ENCODE measurements around the gene PLSCR5.

PLSCR5 gene

DNA sequence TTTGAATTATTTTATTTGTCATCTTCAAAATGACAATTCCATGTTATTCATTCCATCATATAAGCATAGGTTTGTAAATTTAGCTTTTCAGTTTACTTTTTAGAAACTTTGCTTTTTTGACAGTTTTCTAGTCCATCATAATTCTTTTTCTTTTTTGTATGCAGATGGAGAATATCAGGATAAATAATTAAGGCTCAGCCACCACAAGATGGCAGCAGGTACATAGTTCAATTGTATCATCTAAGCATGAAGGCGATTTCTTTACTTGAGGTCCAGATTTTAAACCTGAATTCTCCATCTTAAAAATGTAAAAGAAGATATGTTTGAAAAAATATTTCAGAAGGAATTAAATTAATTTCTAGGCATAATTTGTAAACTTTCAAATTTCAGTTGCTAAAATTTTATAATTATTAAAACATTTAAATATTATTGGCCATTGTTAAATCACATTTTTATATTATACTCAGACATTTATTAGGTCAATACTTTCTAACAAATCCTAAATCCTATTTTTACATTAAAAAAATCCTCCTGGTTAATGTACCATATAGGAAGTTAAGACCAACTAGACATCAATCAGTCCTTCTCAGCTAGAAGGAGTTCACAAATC is 15.1 kb downstream of the PLSCR5 start:
- Histone ChIP-seq H3K36me3 (ENCODE audit: insufficient read depth, low read length) (no peaks in the 10 kb centered on the region), H3K27ac (ENCODE audit: low read depth, low read length) (peak overlapping the region; percentile 18; the same call in 1 of the 2 replicates), H3K4me3 (ENCODE audit: low read depth, low read length) (peak overlapping the region; percentile 41; the same call in 1 of the 2 replicates), H3K79me2 (ENCODE audit: control insufficient read depth, insufficient read depth, low read length, unreplicated experiment) (no peaks in the 10 kb centered on the region), H3K4me1 (ENCODE audit: control insufficient read depth, insufficient read depth, low read length, unreplicated experiment) (peaks cover 10% of the 10 kb centered on the region), H3K27me3 (ENCODE audit: insufficient read depth, low read length) (no peaks in the 10 kb centered on the region), H2AFZ (ENCODE audit: low read length, unreplicated experiment) (peak overlapping the region; percentile 83)

DNA sequence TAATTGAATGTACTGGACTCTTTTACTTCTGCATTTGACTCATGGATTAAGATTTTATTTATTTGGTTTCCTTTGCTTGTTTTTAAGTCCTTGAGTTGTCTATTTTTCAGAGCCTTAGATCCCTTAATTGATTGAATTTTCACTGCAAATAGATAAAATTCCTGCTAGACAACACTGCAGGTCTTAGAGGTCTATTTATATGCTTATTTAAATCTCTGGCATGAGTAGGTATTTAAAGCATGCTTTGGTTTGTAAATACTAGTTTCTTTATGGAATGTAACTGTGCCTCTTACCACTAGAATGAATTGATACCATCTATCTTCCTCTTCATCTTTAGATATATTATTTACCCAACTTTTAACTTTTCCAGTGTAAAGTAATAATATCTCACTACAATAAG is 20.0 kb downstream of the PLSCR5 start:
- H3K4me1 ChIP-seq (ENCODE audit: control insufficient read depth, insufficient read depth, low read length, unreplicated experiment): peaks cover 6% of the 10 kb centered on the region
- no peaks in the 10 kb centered on the region for H3K27me3 ChIP-seq (ENCODE audit: insufficient read depth, low read length)
- no peaks in the 10 kb centered on the region for H3K79me2 ChIP-seq (ENCODE audit: control insufficient read depth, insufficient read depth, low read length, unreplicated experiment)
- no peaks in the 10 kb centered on the region for H3K36me3 ChIP-seq (ENCODE audit: insufficient read depth, low read length)
- no peak overlapping the region for H3K4me3 ChIP-seq (ENCODE audit: low read depth, low read length)
- H2AFZ ChIP-seq (ENCODE audit: low read length, unreplicated experiment): no peak overlapping the region
- no peak overlapping the region for H3K27ac ChIP-seq (ENCODE audit: low read depth, low read length)

DNA sequence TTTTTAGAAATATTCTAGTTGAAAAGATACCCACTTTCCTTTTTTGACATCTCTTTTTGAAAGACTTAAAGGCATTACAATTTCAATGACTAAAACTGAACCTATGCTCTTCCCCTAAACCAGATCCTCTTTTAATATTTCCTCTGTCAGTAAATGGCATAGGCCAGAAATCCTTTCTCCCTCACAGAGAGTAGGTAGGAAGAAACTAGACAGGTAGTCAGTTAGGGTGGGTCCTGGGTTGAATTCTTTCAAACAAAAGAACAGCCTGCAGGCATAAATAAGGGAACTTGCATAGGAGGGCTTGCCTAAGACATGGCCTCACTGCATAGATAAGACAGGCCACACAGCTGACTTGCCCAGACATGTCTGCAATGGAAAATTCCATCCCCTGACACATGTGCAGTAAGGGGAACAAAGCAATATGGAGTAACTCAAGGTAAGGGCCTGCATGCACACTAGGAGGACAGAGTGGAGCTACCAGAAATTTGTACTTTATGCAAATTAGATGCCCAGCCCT is 23.1 kb downstream of the PLSCR5 start:
- no peaks in the 10 kb centered on the region for H3K4me1 ChIP-seq (ENCODE audit: control insufficient read depth, insufficient read depth, low read length, unreplicated experiment)
- H3K36me3 ChIP-seq (ENCODE audit: insufficient read depth, low read length): no peaks in the 10 kb centered on the region
- H3K27ac ChIP-seq (ENCODE audit: low read depth, low read length): no peak overlapping the region
- H3K27me3 ChIP-seq (ENCODE audit: insufficient read depth, low read length): no peaks in the 10 kb centered on the region
- no peak overlapping the region for H3K4me3 ChIP-seq (ENCODE audit: low read depth, low read length)
- H2AFZ ChIP-seq (ENCODE audit: low read length, unreplicated experiment): no peak overlapping the region
- no peaks in the 10 kb centered on the region for H3K79me2 ChIP-seq (ENCODE audit: control insufficient read depth, insufficient read depth, low read length, unreplicated experiment)

DNA sequence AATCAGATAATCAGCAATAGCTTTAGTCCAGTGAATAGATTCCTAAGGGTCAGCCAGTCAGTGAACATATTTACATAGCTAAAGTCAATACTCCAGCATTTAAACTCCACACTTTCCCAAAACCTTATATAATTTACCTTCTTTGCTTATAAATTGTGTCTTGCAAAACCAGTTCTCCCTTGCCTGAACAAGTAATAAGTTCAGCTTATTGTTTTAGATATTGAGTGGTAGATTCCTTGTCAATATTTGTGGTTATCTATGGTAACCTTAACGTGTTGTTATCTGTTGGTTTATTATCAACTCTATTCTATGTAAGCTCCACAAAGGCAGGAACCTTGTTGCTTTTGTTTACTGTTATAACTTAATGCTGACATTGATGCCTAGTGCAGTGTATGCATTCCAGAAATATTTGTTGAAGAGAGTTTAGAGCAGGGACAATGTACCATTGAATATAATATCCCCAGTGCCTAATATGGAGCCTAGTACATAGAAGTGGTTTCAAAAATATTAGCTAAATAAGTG is 24.0 kb downstream of the PLSCR5 start:
- Histone ChIP-seq H2AFZ (ENCODE audit: low read length, unreplicated experiment) (no peak overlapping the region), H3K27me3 (ENCODE audit: insufficient read depth, low read length) (no peaks in the 10 kb centered on the region), H3K36me3 (ENCODE audit: insufficient read depth, low read length) (no peaks in the 10 kb centered on the region), H3K4me3 (ENCODE audit: low read depth, low read length) (no peak overlapping the region), H3K4me1 (ENCODE audit: control insufficient read depth, insufficient read depth, low read length, unreplicated experiment) (no peaks in the 10 kb centered on the region), H3K79me2 (ENCODE audit: control insufficient read depth, insufficient read depth, low read length, unreplicated experiment) (no peaks in the 10 kb centered on the region), H3K27ac (ENCODE audit: low read depth, low read length) (no peak overlapping the region)

DNA sequence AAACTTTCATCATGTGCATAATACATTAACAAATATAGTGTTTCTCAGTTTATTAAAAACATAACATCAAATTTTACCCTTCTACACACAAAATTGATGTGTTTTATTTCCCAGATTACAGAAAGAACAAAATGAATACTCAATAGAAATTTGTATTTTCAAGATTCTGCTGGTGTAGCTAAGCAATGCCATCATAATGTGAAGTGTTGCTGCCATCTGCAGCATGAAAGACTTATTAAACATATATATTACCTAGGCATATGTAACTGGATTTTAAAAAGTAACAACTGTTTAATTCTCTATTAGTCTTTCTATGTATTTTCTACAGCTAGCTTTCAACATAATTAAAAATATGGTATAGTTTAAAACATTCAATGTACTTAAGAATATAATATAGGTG is 27.5 kb downstream of the PLSCR5 start:
- no peaks in the 10 kb centered on the region for H3K79me2 ChIP-seq (ENCODE audit: control insufficient read depth, insufficient read depth, low read length, unreplicated experiment)

DNA sequence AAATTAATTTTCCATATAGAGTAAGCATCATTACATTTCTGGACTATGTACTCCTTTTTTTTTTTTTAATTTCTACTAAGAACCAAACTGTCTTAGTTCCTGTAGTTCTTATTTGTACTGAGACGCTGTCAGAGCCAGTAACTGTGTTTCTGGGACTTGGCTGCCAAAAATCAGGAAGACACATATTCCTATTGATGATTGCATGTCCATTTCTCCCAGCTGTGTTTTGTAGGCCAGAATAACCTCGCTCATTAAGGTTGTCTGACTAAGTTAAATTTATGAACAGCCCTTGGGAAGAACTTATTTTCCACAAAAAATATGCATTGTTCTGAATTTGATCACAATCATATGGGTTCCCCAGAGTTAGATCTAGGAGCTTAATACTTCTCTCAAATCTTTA is 29.5 kb downstream of the PLSCR5 start:
- no peaks in the 10 kb centered on the region for H3K27me3 ChIP-seq (ENCODE audit: insufficient read depth, low read length)
- no peak overlapping the region for H3K27ac ChIP-seq (ENCODE audit: low read depth, low read length)
- H3K4me3 ChIP-seq (ENCODE audit: low read depth, low read length): no peak overlapping the region
- no peaks in the 10 kb centered on the region for H3K4me1 ChIP-seq (ENCODE audit: control insufficient read depth, insufficient read depth, low read length, unreplicated experiment)
- no peaks in the 10 kb centered on the region for H3K36me3 ChIP-seq (ENCODE audit: insufficient read depth, low read length)
- H3K79me2 ChIP-seq (ENCODE audit: control insufficient read depth, insufficient read depth, low read length, unreplicated experiment): no peaks in the 10 kb centered on the region
- peak overlapping the region; percentile 3 for H2AFZ ChIP-seq (ENCODE audit: low read length, unreplicated experiment)

More for the DNA sequence above, 27.5 kb downstream of the PLSCR5 start:
- no peaks in the 10 kb centered on the region for H3K4me1 ChIP-seq (ENCODE audit: control insufficient read depth, insufficient read depth, low read length, unreplicated experiment)
- H3K4me3 ChIP-seq (ENCODE audit: low read depth, low read length): no peak overlapping the region
- no peak overlapping the region for H2AFZ ChIP-seq (ENCODE audit: low read length, unreplicated experiment)
- H3K36me3 ChIP-seq (ENCODE audit: insufficient read depth, low read length): no peaks in the 10 kb centered on the region
- H3K27ac ChIP-seq (ENCODE audit: low read depth, low read length): no peak overlapping the region
- H3K27me3 ChIP-seq (ENCODE audit: insufficient read depth, low read length): no peaks in the 10 kb centered on the region

DNA sequence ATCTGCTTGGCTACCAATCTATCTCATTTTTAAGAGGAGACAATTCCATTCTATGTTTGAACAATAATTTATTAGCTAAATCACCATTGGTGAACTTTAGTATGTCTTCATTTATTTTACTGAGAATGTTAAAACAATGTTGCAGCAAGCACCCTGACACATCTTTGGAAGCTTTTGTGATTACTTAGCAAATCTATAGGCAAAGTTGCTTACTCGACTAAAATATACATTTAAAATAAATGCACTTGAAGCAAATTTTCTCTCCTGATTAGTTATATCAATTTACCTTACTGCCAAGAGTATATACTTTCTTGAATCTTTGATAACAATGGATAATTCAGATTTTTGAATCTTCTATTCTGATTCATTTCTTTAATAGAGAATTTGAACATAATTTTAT is 31.0 kb downstream of the PLSCR5 start:
- Histone ChIP-seq H3K27me3 (ENCODE audit: insufficient read depth, low read length) (no peaks in the 10 kb centered on the region), H3K4me1 (ENCODE audit: control insufficient read depth, insufficient read depth, low read length, unreplicated experiment) (peaks cover 6% of the 10 kb centered on the region), H3K27ac (ENCODE audit: low read depth, low read length) (no peak overlapping the region), H3K79me2 (ENCODE audit: control insufficient read depth, insufficient read depth, low read length, unreplicated experiment) (no peaks in the 10 kb centered on the region), H2AFZ (ENCODE audit: low read length, unreplicated experiment) (no peak overlapping the region), H3K4me3 (ENCODE audit: low read depth, low read length) (no peak overlapping the region), H3K36me3 (ENCODE audit: insufficient read depth, low read length) (no peaks in the 10 kb centered on the region)

DNA sequence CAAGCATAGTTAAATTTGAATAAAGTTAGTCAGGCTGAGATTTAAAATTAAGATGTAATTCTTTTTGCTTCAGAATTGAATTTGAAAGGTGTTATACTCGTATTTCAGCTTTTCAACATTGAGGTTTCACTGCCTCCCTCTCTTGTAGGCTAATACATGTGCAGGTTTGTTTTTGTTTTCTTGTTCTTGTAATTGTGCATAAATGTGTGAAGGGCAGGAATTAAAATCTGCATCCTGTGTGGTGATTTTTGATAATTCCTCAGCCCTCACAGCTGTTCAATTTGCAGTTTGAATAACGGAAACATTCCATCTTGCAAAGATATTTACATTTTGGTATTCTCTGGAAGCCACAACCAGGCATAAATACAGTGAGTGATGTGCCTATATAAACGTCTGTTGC is 35.8 kb downstream of the PLSCR5 start:
- no peak overlapping the region for H3K27ac ChIP-seq (ENCODE audit: low read depth, low read length)
- peak overlapping the region; percentile 36 for H2AFZ ChIP-seq (ENCODE audit: low read length, unreplicated experiment)
- no peaks in the 10 kb centered on the region for H3K27me3 ChIP-seq (ENCODE audit: insufficient read depth, low read length)
- H3K79me2 ChIP-seq (ENCODE audit: control insufficient read depth, insufficient read depth, low read length, unreplicated experiment): no peaks in the 10 kb centered on the region
- H3K36me3 ChIP-seq (ENCODE audit: insufficient read depth, low read length): no peaks in the 10 kb centered on the region
- H3K4me1 ChIP-seq (ENCODE audit: control insufficient read depth, insufficient read depth, low read length, unreplicated experiment): peaks cover 6% of the 10 kb centered on the region
- H3K4me3 ChIP-seq (ENCODE audit: low read depth, low read length): no peak overlapping the region

DNA sequence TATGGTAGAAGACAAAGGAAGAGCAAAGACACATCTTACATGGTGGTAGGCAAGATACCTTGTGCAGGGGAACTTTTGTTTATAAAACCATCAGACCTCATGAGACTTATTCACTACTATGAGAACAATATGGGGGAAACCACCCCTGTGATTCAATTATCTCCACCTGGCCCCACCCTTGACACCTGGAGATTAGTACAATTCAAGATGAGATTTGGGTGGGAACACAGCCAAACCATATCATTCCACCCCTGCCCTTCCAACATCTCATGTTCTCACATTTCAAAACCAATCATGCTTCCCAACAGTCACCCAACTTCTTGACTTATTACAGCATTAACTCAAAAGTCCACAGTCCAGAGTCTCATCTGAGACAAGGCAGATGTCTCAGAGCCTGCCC is 39.0 kb downstream of the PLSCR5 start:
- Histone ChIP-seq H3K4me3 (ENCODE audit: low read depth, low read length) (no peak overlapping the region), H3K27me3 (ENCODE audit: insufficient read depth, low read length) (no peaks in the 10 kb centered on the region), H3K36me3 (ENCODE audit: insufficient read depth, low read length) (no peaks in the 10 kb centered on the region), H3K79me2 (ENCODE audit: control insufficient read depth, insufficient read depth, low read length, unreplicated experiment) (no peaks in the 10 kb centered on the region), H2AFZ (ENCODE audit: low read length, unreplicated experiment) (no peak overlapping the region), H3K27ac (ENCODE audit: low read depth, low read length) (no peak overlapping the region), H3K4me1 (ENCODE audit: control insufficient read depth, insufficient read depth, low read length, unreplicated experiment) (peaks cover 6% of the 10 kb centered on the region)

DNA sequence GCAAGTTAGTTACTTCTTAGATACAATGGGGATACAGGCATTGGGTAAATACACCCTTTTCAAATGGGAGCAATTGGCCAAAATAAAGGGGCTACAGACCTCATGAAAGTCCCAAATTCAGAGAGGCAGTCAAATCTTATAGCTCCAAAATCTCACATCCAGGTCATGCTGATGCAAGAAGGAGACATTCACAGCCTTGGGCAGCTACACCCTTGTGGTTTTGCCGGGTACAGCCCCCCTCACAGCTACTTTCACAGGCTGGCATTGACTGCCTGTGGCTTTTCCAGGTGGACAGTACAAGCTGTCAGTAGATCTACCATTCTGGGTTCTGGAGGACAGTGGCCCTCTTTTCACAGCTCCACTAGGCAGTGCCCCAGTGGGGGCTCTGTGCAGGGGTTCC is 43.3 kb downstream of the PLSCR5 start:
- Histone ChIP-seq H3K79me2 (ENCODE audit: control insufficient read depth, insufficient read depth, low read length, unreplicated experiment) (no peaks in the 10 kb centered on the region), H3K4me3 (ENCODE audit: low read depth, low read length) (no peak overlapping the region), H3K27me3 (ENCODE audit: insufficient read depth, low read length) (no peaks in the 10 kb centered on the region), H2AFZ (ENCODE audit: low read length, unreplicated experiment) (no peak overlapping the region), H3K4me1 (ENCODE audit: control insufficient read depth, insufficient read depth, low read length, unreplicated experiment) (no peaks in the 10 kb centered on the region), H3K36me3 (ENCODE audit: insufficient read depth, low read length) (no peaks in the 10 kb centered on the region), H3K27ac (ENCODE audit: low read depth, low read length) (no peak overlapping the region)

DNA sequence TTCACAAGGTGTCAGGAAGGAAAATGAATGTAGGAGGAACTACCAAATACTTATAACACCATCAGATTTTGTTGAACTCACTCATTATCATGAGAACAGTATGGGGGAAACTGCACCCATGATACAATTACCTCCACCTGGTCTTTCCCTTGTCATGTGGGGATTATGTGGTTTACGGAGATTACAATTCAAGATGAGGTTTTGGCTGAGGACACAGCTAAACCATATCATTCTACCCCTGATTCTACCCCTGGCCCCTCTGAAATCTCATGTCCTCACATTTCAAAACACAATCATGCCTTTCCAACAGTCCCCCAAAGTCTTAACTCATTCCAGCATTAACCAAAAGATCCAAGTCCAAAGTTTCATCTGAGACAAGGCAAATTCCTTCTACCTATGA is 43.7 kb downstream of the PLSCR5 start:
- Histone ChIP-seq H3K79me2 (ENCODE audit: control insufficient read depth, insufficient read depth, low read length, unreplicated experiment) (no peaks in the 10 kb centered on the region), H3K36me3 (ENCODE audit: insufficient read depth, low read length) (no peaks in the 10 kb centered on the region), H3K4me3 (ENCODE audit: low read depth, low read length) (no peak overlapping the region), H3K27ac (ENCODE audit: low read depth, low read length) (no peak overlapping the region), H3K4me1 (ENCODE audit: control insufficient read depth, insufficient read depth, low read length, unreplicated experiment) (no peaks in the 10 kb centered on the region), H3K27me3 (ENCODE audit: insufficient read depth, low read length) (no peaks in the 10 kb centered on the region), H2AFZ (ENCODE audit: low read length, unreplicated experiment) (no peak overlapping the region)
